Activated CD8-positive, alpha-beta memory T cell treated with anti-CD3 and anti-CD28 coated beads for 24 hours (primary cell): Measurements from ENCODE around the gene SLC9B2.
"Not testable (repeated sequence)": the region's sequence is repeated elsewhere in the genome, so short reads cannot be mapped to it uniquely, and the experiment has no call there.

Experiments used
- DNase-seq: peaks from one replicate; pipeline ENCODE4 v3.0.0-alpha.2; 2020

The SLC9B2 gene

DNA sequence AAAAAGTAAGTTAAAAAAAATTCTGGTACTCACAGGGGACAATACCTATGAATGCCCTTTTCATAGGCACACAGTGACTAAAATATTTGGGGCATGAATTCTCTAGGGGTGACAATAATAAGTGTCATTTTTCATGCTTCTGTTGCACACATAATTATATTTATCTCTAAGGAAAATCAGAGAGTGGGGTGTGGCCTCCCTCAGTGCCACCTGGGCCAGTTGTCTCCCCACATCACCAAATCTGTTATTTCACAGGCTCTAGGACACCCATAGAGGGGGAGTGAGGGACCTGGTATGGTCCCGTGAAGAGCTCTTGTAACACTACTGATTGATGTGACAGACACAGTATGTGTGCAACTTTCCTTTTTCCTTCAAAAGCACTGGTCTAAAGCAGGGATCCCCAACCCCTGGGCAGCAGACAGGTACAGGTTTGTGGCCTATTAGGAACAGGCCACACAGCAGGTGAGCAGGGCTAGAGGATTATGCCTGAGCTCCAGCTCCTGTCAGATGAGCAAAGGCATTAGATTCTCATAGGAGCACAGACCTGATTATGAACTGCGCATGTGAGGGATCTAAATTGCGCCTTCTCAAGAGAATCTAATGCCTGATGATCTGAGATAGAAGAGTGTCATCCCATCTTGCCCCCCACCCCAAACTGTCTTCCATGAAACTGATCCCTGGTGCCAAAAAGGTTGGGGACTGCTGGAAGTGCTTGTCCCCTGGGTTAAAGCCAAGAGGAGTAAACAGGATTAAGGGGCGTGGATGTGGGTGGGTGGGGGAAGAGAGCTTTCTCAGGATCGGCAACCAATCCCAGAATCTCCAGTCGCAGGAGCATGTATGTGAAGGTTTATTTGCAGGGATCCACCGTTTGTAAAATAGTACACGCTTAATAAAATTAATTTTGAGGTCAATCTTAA, 57.9 kb downstream of the SLC9B2 start:
- DNase-seq = peak; percentile 64

DNA sequence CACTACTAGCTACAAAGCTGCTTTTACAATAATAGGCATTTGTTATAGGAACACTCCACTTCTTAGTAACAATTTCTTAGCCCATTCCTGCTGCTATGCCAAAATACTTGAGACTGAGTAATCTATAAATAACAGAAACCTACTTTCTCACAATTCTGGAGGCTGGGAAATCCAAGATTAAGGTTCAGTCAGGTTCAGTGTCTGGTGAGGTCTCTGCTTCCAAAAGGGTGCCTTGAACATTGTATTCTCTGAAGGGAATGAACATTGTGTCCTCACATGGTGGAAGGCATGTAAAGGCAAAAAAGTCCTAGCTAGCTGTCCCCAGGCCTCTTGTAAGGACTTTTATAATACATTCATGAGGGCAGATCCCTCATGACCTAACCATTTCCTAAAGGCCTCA, 64.0 kb downstream of the SLC9B2 start:
- DNase-seq = no peak

DNA sequence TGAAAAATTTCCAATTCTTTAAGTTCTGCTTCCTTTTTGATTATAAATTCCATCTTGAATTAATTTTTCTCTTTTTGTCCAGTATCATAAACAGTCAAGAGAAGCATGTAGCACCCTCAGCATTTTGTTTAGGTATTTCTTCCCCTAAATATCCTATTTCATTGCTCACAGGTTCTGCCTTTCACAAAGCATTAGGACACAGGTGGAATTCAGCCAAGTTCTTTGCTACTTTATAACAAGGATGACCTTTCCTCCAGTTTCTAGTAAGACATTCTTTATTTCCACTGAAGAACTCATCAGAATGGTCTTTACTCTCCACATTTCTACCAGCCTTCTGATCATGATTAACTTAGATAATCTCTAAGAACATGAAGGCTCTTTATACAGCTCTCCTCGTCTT, 64.5 kb downstream of the SLC9B2 start:
- DNase-seq = no peak

DNA sequence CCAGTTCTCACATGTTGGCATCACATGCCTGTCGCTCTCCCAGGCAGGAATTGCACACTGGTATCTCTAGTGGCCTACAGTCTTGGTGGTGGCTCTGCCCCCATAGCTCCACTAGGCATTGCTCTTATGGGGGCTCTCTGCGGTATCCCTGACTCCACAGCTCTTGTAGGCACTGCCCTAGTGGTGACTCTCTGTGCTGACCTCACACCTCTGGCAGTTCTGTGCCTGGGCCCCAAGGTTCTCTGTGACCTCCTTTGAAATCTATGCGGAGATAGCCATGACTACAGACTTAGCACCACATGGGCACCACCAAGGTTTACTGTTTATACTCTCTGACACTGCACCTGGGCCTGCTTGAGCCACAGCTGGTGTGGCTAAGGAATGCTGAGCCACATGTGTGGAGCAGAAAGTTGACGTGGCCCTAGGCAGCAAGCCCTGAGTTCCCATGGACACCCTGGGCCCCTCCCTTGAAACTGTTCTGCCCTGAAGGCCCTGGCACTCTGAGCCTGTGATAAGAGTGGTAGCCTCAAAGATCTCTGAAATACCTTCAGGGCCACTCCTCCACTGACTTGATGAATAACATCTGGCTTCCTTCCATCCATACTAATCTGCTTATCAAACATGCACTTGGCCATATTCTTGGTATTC, 65.1 kb downstream of the SLC9B2 start:
- DNase-seq = no peak

DNA sequence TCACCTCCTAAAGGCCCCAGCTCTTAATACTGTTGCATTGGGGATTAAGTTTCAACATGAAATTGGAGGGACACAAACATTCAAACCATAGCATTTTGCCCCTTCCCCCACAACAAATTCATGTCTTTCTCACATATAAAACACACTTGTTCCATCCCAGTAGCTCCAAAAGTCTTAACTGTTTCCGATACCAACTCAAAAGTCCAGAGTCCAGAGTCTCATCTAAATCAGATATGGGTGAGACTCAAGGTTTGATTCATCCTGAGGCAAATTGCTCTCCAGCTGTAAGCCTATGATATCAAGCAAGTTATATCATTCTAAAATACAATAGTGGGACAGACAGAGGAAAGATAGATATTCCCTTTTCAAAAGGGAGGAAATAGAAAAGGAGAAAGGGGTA, 65.8 kb downstream of the SLC9B2 start:
- no peak for DNase-seq

DNA sequence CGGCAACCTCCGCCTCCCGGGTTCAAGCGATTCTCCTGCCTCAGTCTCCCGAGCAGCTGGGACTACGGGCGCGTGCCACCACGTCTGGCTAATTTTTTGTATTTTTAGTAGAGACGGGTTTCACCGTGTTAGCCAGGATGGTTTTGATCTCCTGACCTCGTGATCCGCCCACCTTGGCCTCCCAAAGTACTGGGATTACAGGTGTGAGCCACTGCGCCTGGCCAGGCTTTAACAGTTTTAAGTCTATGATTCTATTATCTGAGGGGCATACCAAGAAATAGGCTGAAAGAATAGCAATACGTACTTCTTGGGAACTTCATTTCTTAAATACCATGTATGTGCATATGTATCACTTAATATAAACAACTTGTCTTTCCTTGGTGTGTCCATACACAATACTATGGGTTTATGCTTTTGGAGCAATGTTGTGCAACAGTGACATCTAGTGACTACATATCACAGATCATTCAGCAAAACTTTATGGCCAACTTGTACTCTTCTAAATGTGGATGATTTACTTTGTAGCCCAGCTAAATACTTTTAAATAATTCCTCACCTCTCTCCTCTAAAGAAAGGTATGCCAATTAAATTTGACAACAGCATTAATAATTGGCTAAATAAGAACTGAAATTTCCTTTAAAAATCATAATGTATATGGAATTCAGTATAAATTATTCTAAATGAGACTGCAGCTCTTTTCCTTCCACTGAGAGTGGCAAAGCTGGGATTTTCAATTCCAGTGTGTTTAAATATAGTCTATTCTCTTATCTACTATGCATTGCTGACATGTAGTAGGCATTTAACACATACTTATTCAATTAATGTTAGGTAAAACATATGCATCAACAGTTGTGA, 67.5 kb downstream of the SLC9B2 start:
- DNase-seq = no peak

DNA sequence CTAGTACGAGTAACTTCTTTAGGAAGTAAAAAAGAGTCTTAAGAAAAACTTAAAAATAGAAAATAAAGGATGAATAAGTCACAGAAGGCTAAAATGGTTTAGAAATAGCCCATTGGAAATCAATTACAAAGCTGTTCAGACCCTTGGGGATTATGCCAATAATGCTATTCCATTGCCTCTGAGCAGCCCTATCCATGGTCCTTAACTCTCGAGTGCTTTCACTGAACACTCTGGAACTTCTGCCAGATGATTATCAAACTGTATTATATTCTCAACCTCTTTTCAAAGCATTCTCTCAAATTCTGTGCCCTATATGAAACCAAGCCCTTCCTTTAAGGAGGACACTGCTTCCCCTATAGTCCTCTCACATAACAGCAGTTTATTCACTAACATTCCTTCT, 74.0 kb downstream of the SLC9B2 start:
- no peak for DNase-seq

DNA sequence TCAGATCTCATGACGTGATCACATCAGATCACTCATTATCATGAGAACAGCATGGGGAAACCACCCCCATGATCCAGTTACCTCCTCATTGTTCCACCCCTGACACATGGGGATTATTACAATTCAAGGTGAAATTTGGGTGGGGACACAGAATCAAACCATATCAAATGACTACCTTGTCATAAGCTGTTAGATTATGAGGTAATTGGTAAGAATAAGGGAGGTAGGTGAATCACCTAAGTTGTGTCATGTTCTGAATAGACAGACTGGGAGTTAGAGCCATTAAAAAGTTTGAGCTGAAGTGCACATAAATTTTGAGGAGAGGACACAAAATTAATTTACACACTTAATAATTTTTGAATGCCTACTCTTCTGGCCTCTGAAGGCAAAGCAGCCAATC, 81.8 kb downstream of the SLC9B2 start:
- no peak for DNase-seq

DNA sequence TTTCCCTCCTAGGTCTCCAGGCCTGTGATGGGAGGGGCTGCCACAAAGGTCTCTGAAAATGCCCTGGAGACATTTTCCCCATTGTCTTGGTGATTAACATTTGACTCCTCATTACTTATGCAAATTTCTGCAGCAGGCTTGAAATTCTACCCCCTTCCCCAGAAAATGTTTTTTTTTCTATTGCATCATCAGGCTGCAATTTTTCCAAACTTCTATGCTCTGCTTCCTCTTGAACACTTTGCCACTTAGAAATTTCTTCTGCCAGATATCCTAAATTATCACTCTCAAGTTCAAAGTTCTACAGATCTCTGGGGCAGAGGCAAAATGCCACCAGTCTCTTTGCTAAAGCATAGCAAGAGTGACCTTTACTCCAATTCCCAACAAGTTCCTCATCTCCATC, 82.6 kb downstream of the SLC9B2 start:
- DNase-seq = not testable (repeated sequence)

DNA sequence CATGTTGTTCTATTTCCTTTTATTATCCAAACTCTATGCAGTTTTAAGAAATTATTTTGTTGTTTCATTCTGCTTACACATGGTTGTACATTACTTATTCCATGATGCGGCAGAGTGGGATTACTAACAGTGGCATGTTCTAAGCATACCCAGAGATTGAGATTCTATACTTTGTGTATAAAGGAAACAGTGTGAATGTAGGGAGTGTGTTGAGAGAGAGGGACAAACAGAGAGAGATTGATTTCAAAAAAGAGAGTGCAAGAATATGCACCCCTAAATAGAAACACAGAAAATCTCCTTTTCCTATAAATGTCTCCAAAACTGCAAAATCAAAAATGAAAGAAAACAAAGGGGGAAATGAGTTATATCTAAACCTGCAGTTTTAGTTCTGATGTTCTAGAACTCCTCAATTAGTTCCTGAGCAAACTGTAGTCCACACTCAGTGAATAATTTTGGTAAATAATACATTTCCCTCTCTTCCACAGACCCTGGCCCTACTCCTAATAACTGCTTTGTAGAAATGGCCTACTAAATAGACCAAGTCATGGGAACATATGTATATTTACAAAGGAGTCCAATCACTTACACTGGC, 88.0 kb downstream of the SLC9B2 start:
- DNase-seq = no peak

DNA sequence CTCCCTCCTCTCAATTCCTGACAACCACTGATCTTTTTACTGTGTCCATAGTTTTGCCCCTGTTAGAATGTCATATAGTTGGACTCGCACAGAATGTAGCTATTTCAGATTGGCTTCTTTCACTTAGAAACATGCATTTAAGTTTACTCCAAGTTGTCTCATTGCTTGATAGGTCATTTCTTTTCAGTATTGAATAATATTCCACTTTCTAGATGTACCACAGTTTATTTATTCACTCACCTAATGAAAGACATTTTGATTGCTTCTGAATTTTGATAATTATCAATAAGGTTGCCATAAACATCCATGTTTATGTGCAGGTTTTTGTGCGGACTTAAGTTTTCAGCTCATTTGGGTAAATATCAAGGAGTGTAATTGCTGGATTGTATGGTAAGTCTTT, 95.6 kb downstream of the SLC9B2 start:
- no peak for DNase-seq
